Natural killer cell (primary cell): ENCODE data around the gene NUDT15. TPM values are rescaled to one million over a fixed set of nuclear protein-coding genes. Genes with fewer than 3 reads are reported as not detected.
A peak's percentile ranks its signal among the peaks of the same experiment; 100 is the strongest.

ENCODE experiments used
- ATAC-seq, 3 donors: fragments of 150-1000 bp in 2 of 3; fragments of 200-7000 bp in 1 of 3; cut with Tn5 transposase; 1 replicate in 1 of 3; 2 replicates in 2 of 3; pipeline ENCODE4 v1.10.0; 2021; ENCODE audit warnings: mild to moderate bottlenecking in 2 of 3, moderate library complexity in 2 of 3
- DNase-seq, 2 donors: peaks; one replicate each; pipeline versions ENCODE4 v3.0.0 to v3.0.0-alpha.2; 2013 to 2021; ENCODE audit warnings: mixed read lengths in 1 of 2
- H3K27ac ChIP-seq: one replicate; pipeline ENCODE4 v1.5.1; 2013; ENCODE audit warnings: mild to moderate bottlenecking, low read length
- H3K27me3 ChIP-seq: one replicate; pipeline ENCODE4 v1.6.1; 2013; ENCODE audit warnings: low read length; ENCODE audit not compliant: control insufficient read depth, insufficient read depth
- H3K36me3 ChIP-seq: one replicate; pipeline ENCODE4 v1.6.1; 2013; ENCODE audit warnings: low read length; ENCODE audit not compliant: control insufficient read depth, insufficient read depth
- H3K4me1 ChIP-seq: one replicate; pipeline ENCODE4 v1.6.1; 2013; ENCODE audit warnings: low read length; ENCODE audit not compliant: control insufficient read depth, insufficient read depth
- H3K4me3 ChIP-seq: one replicate; pipeline ENCODE4 v1.5.1; 2013; ENCODE audit warnings: low read length
- H3K9me3 ChIP-seq: one replicate; pipeline ENCODE4 v1.6.1; 2013; ENCODE audit warnings: low read length; ENCODE audit not compliant: control insufficient read depth, insufficient read depth
- H3K27ac Mint-ChIP-seq, 2 donors: one replicate each; pipeline ENCODE4 v1.8.0; 2022; ENCODE audit warnings: mild to moderate bottlenecking in 2 of 2, mixed read lengths in 2 of 2, moderate library complexity in 1 of 2
- H3K27me3 Mint-ChIP-seq, 2 donors: one replicate each; pipeline ENCODE4 v1.8.0; 2022; ENCODE audit warnings: low read depth in 2 of 2, mixed read lengths in 2 of 2
- H3K36me3 Mint-ChIP-seq: one replicate; pipeline ENCODE4 v1.8.0; 2022; ENCODE audit warnings: mixed read lengths
- H3K4me1 Mint-ChIP-seq, 2 donors: one replicate each; pipeline ENCODE4 v1.8.0; 2022; ENCODE audit warnings: mixed read lengths in 2 of 2
- H3K4me3 Mint-ChIP-seq: one replicate; pipeline ENCODE4 v1.8.0; 2022; ENCODE audit warnings: mild to moderate bottlenecking, moderate library complexity, mixed read lengths
- H3K9me3 Mint-ChIP-seq, 2 donors: one replicate each; pipeline ENCODE4 v1.8.0; 2022; ENCODE audit warnings: mixed read lengths in 2 of 2
- WGBS: methylation state at CpG from one replicate; pipeline ENCODE4 v1.1.7; 2013; ENCODE audit warnings: missing lambda C conversion rate; ENCODE audit not compliant: insufficient coverage; 5-methylcytosine and 5-hydroxymethylcytosine counted together
- intact Hi-C: fragments of 100-400 bp; cut with micrococcal nuclease; formaldehyde crosslinking; loops from one replicate; pipeline ENCODE4 v1.14.2; 2022
- total RNA-seq, 4 donors: library from RNA; stranded (reverse); fragments of 120-200 nt in 1 of 4; gene quantifications; one replicate each; pipeline versions ENCODE4 v1.2.3 to v1.2.4, GENCODE V29; 2013 to 2022
- TF ChIP-seq, protein P1 (sequence below): fragments of 200-600 bp; IDR thresholded peaks from one replicate; pipeline ENCODE4 v1.8.0; 2022; ENCODE audit warnings: antibody characterized with exemption

NUDT15 gene
- total RNA-seq, 3 donors from 2014 or later (not counting 1 experiment from before 2014, with no cell fraction given): 6.4 to 7.5 (median 6.5) TPM

DNA sequence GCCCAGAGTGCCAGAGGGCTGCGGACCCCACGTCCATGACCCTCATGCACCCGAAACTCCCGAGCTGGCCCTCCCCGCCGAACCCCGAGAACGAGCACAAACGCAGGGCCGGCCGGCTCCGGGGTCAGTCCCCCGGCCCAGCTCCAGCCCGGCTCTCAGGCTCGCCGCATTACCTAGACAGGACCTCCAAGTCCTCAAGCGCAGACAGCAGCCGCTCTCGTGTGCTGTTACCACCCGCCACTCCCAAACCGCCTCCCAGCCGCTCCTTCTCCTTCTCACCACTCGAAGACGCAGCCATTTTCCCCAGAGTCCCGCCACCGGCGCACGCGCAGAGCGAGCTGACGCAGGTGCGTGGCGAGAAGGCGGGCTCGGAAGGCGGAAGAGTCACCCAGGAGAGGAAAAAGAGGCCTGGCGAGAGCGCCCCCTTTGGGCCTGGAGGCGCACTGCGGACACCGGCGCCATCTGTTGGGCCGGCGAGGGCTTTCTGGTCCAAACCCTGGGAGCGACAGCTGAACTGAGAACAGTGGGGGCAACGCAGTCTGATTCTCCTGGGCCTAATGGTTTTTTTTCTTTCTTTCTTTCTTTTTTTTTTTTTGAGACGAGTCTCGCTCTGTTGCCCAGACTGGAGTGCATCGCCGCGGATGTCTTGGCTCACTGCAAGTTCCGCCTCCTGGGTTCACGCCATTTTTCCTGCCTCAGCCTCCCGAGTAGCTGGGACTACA, 57.4 kb downstream of the NUDT15 start, which contains the start of gene MED4:
Gene MED4 (minus strand): TSS at position 324 of the 722 bp plus-strand sequence. CDS start 26 bp downstream, at position 298.
- no peaks in the 10 kb centered on the region for H3K36me3 ChIP-seq
- H3K36me3 Mint-ChIP-seq: no peaks in the 10 kb centered on the region
- peak; percentile 99 for DNase-seq
- TF ChIP-seq, protein P1, sequence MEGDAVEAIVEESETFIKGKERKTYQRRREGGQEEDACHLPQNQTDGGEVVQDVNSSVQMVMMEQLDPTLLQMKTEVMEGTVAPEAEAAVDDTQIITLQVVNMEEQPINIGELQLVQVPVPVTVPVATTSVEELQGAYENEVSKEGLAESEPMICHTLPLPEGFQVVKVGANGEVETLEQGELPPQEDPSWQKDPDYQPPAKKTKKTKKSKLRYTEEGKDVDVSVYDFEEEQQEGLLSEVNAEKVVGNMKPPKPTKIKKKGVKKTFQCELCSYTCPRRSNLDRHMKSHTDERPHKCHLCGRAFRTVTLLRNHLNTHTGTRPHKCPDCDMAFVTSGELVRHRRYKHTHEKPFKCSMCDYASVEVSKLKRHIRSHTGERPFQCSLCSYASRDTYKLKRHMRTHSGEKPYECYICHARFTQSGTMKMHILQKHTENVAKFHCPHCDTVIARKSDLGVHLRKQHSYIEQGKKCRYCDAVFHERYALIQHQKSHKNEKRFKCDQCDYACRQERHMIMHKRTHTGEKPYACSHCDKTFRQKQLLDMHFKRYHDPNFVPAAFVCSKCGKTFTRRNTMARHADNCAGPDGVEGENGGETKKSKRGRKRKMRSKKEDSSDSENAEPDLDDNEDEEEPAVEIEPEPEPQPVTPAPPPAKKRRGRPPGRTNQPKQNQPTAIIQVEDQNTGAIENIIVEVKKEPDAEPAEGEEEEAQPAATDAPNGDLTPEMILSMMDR: peak; percentile 99
- H3K4me3 Mint-ChIP-seq: peak within 1 kb of the TSS; percentile 97
- peak within 1 kb of the TSS; percentile 92 to 98 for H3K27ac Mint-ChIP-seq
- no peaks in the 10 kb centered on the region for H3K9me3 ChIP-seq
- peak within 1 kb of the TSS; percentile 78 for H3K4me3 ChIP-seq
- ATAC-seq: peak; percentile 98 to 100 (median 99)
- intact Hi-C loops: loop anchor here (2.0 kb wide), 1 partner anchor 58 kb away; the partner anchor contains the start of gene NUDT15
- peaks cover 12% of the 10 kb centered on the region for H3K4me1 ChIP-seq
- H3K27ac ChIP-seq: peak within 1 kb of the TSS; percentile 74
- H3K4me1 Mint-ChIP-seq: peaks cover 34 to 35% of the 10 kb centered on the region in 2 donors
- no peaks in the 10 kb centered on the region for H3K27me3 ChIP-seq
- H3K27me3 Mint-ChIP-seq: peaks cover 3 to 11% of the 10 kb centered on the region in 2 donors
- H3K9me3 Mint-ChIP-seq: no peaks in the 10 kb centered on the region
- 10% methylated on average over 54 of the region's 54 CpGs for WGBS

DNA sequence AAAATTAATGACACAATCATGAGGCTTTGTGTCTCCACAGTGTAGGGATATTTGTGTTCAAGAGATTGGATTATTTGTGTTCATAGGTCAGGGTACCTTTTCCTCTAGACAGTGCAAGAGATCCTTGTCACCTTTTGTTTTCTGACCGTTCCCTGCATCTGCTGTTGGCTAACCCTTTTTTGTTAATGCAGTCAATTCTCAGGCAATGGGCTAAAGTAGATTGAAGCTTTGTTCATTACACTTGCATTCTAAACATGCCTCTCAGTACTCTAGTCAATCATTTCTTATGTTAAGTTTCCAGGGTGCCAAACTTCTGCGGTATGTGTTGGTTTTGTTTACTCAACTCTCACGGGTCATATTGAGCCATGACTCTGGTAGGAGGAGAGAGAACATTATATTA, 59.1 kb downstream of the NUDT15 start:
- DNase-seq (no peak), ATAC-seq (no peak)
- H3K27ac ChIP-seq: no peak overlapping the region
- Mint-ChIP-seq H3K4me3 (no peak overlapping the region), H3K27ac (no peak overlapping the region), H3K27me3 (peaks cover 6 to 19% of the 10 kb centered on the region in 2 donors), H3K9me3 (no peaks in the 10 kb centered on the region), H3K36me3 (no peaks in the 10 kb centered on the region), H3K4me1 (peaks cover 30 to 31% of the 10 kb centered on the region in 2 donors)
- TF ChIP-seq, protein P1: no peak
- intact Hi-C loops: no loop called here
- H3K9me3 ChIP-seq: no peaks in the 10 kb centered on the region
- H3K4me1 ChIP-seq: peaks cover 12% of the 10 kb centered on the region
- no peak overlapping the region for H3K4me3 ChIP-seq
- no peaks in the 10 kb centered on the region for H3K36me3 ChIP-seq
- no peaks in the 10 kb centered on the region for H3K27me3 ChIP-seq
- WGBS: 77% methylated on average over 2 of the region's 3 CpGs

Other genes with a start within 250 kb of the NUDT15 start
- gene SUCLA2, start 36.5 kb upstream of the NUDT15 start, total RNA-seq: 10 to 100 TPM; 28.4 to 34.3 (median 31.0) TPM
- 10 to 100 TPM; 58.2 to 59.3 (median 58.4) TPM for gene MED4, start 57.4 kb downstream of the NUDT15 start, total RNA-seq
- gene ITM2B, start 195.5 kb downstream of the NUDT15 start, total RNA-seq: 100 to 1,000 TPM; 305 to 387 (median 309) TPM